LNCAP (cell line): ENCODE data around the gene ENHO.

Experiments
- CTCF ChIP-seq: fragments of 450-650 bp; IDR thresholded peaks from 2 replicates; pipeline ENCODE4 v1.5.1; 2017; ENCODE audit warnings: mild to moderate bottlenecking

ENHO gene

GRCh38 chr9:34566972-34567371, 44.2 kb upstream of the ENHO start:
- no peak for TF ChIP-seq CTCF

- no peak for TF ChIP-seq CTCF
Measured at GRCh38 chr9:34566322-34566721, 43.5 kb upstream of the ENHO start.

GRCh38 chr9:34565856-34566255, 43.1 kb upstream of the ENHO start:
- no peak for TF ChIP-seq CTCF

- no peak for TF ChIP-seq CTCF
Measured at GRCh38 chr9:34564617-34565016, 41.8 kb upstream of the ENHO start.

- TF ChIP-seq CTCF = no peak
Measured at GRCh38 chr9:34563262-34563661, 40.5 kb upstream of the ENHO start.

- TF ChIP-seq CTCF = peak; percentile 80
Measured at GRCh38 chr9:34562135-34562745, 39.5 kb upstream of the ENHO start.

GRCh38 chr9:34560599-34561214, 37.9 kb upstream of the ENHO start:
- no peak for TF ChIP-seq CTCF
